ENCODE results near the gene ZNG1B.
"Not testable (repeated sequence)": the region's sequence is repeated elsewhere in the genome, so short reads cannot be mapped to it uniquely, and the experiment has no call there.

ZNG1B gene

DNA sequence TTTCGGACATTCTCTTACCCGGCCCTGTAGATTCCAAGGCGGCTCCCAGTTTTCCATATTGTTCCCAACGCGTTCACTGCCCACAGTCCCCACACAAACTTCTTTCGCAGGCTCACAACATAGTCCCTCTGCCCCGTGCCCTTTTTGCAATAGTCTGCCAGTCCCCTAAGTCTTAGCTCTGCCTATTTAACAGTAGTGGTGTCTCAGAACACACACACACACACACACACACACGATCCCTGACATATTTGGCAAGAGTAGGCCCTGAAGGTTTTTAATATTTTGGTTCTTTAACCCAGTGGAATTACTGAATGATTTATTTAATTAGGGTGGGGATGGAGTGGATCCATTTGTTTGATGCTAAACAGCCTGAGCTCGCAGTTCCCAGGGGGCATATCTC, 105.0 kb downstream of the ZNG1B start:
- not testable (repeated sequence) for DNase-seq (ENCODE audit: extremely low read depth in 1 of 2, low read depth in 1 of 2)
